BE2C (cell line): ENCODE measurements around the gene MAMDC2.

ENCODE experiments used
- DNase-seq: peaks from one replicate; pipeline ENCODE4 v3.0.0-alpha.2; 2020
- H3K27me3 ChIP-seq: fragments of 250-450 bp; sonication (Bioruptor Pico); 2 replicates; pipeline ENCODE4 v1.5.1; 2020; ENCODE audit warnings: mild to moderate bottlenecking
- H3K36me3 ChIP-seq: fragments of 250-450 bp; sonication (Bioruptor Pico); 2 replicates; pipeline ENCODE4 v1.5.1; 2020; ENCODE audit warnings: mild to moderate bottlenecking
- H3K4me1 ChIP-seq: fragments of 250-450 bp; sonication (Bioruptor Pico); 2 replicates; pipeline ENCODE4 v1.5.1; 2020
- H3K4me3 ChIP-seq: 2 replicates; pipeline ENCODE4 v1.5.1; 2011; ENCODE audit warnings: low read depth, low read length
- H3K9me3 ChIP-seq: fragments of 250-450 bp; sonication (Bioruptor Pico); 2 replicates; pipeline ENCODE4 v1.5.1; 2020
- CTCF ChIP-seq: IDR thresholded peaks from 2 replicates; pipeline ENCODE4 v1.5.1; 2012; ENCODE audit warnings: mild to moderate bottlenecking, low read depth, low read length

MAMDC2 gene

GRCh38 chr9:70127540-70128416 is 84.1 kb downstream of the MAMDC2 start:
- Histone ChIP-seq H3K9me3 (no peaks in the 10 kb centered on the region), H3K4me3 (no peak overlapping the region), H3K27me3 (no peaks in the 10 kb centered on the region), H3K4me1 (no peaks in the 10 kb centered on the region), H3K36me3 (no peaks in the 10 kb centered on the region)
- DNase-seq = no peak
- TF ChIP-seq CTCF = no peak

- H3K4me1 ChIP-seq = no peaks in the 10 kb centered on the region; the same call in 1 of the 2 replicates
- no peak for DNase-seq
- TF ChIP-seq CTCF = no peak
- no peaks in the 10 kb centered on the region for H3K9me3 ChIP-seq
- no peaks in the 10 kb centered on the region for H3K36me3 ChIP-seq
- no peak overlapping the region for H3K4me3 ChIP-seq
- no peaks in the 10 kb centered on the region for H3K27me3 ChIP-seq
These were observed 86.6 kb downstream of the MAMDC2 start for GRCh38 chr9:70130266-70130665.

GRCh38 chr9:70131296-70131695 is 87.6 kb downstream of the MAMDC2 start:
- no peak for DNase-seq
- no peaks in the 10 kb centered on the region; the same call in 1 of the 2 replicates for H3K4me1 ChIP-seq
- no peak overlapping the region for H3K4me3 ChIP-seq
- H3K36me3 ChIP-seq = no peaks in the 10 kb centered on the region
- no peaks in the 10 kb centered on the region for H3K27me3 ChIP-seq
- TF ChIP-seq CTCF = no peak
- no peaks in the 10 kb centered on the region for H3K9me3 ChIP-seq

- TF ChIP-seq CTCF = no peak
- DNase-seq = no peak
- Histone ChIP-seq H3K9me3 (no peaks in the 10 kb centered on the region), H3K4me1 (no peaks in the 10 kb centered on the region; the same call in 1 of the 2 replicates), H3K36me3 (no peaks in the 10 kb centered on the region), H3K4me3 (no peak overlapping the region), H3K27me3 (no peaks in the 10 kb centered on the region)
These were observed 89.9 kb downstream of the MAMDC2 start for GRCh38 chr9:70133253-70134208.

GRCh38 chr9:70134360-70134759 is 90.7 kb downstream of the MAMDC2 start:
- no peak for TF ChIP-seq CTCF
- Histone ChIP-seq H3K27me3 (no peaks in the 10 kb centered on the region), H3K9me3 (no peaks in the 10 kb centered on the region), H3K36me3 (no peaks in the 10 kb centered on the region), H3K4me1 (no peaks in the 10 kb centered on the region; the same call in 1 of the 2 replicates), H3K4me3 (no peak overlapping the region)
- DNase-seq = no peak
